NCI-H2171 (cell line): ENCODE results near the gene ADSL.

Experiments
- DNase-seq: peaks from one replicate; lab custom pipeline; 2025; lab: John Stamatoyannopoulos, UW

Gene ADSL

DNA sequence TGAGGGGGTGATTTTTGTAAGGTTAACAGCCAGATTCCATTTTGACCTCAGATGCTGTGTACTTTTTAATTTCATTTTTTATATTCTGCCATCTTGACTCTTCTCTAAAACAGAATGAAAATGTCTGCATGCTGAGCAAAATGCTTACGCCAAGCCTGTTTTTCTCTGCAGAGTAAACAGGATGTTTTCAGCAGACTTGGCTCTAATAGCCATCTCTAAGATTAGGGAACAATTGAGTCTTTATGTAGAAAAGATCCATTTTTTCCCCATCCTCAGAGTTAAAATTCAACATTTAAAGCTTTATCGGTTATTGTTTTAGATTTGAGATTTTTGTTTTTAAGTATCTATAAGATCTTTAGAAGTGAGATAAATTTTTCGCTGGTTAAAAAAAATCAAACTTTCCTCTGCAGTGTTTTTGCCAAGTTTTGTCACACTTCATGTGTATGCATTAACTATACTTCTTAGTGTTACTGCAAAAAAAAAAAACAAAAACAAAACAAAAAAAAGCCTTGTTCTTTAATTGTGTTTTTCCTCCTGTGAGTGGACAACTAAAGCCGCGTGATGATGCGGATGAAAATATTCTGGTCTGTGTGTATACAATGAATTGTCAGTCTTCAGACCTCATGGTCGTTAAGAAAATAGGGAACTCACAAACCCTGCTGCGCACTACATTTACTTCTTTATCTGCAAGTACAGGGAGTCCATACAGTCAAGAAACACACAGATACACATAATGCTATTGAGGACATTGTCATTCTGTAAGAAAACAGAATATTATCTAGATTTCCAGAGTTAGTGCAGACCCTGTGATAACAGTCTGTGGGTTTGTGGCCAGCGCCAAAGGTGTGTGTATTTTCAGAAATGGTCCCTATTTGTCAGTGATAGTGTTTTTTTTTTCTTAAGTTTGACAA, 17.5 kb upstream of the ADSL start:
- no peak for DNase-seq

DNA sequence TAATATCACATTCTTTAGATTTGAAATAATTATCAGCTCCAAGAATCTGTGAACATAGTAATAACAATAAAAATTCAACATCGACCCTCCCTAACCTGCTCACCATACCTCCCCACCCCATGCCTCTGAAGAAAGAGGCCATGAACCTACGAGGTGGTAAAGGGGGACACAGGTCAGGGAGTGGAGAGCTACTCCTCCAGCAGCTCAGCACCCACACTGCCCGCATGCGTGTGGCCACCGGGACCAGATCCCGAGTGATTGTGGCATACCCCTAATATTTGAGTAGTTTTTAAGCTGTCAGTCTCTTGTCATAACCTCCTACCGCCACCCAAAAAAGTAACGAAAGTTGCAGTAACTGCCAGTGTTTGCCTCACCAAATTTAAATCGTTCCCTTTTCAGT, 16.8 kb upstream of the ADSL start:
- DNase-seq: no peak

DNA sequence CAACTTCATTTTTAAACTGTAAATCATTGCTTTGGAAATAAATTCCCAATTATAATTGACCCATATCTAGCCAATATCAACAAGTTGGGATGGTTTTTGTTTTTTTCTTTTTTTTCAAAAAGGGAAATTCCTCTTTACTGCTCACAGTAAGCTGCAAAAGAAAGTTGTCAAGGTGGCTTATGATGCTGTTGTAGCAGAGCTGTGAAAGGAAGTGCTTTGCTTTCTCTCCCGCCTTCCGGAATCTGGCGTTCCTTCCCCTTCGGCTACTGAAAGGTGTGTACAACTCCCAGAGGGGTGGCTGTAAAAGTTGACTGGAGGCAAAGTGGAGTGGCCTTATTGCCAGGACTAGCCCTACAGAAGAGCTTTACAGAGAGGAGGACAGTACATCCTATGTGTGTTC, 16.2 kb upstream of the ADSL start:
- DNase-seq: no peak

DNA sequence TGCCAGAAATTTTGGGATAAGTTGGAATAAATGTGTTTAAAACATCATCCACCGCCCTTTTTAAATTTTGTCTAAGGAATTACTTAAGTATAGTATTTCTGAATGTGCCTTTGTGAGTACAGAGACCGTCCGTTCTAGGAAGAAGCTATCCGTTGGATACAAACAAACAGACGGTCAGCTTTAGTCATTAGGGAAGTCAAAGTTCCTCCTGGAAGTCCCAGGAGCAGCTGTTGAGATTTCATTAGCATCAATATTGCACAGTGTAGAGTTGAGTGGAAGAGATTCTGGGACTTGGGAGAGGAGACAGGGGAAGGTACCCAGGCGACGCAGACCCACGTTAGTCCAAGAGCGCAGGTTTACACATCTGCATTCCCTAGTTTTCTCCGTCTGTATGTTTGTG, 15.7 kb upstream of the ADSL start:
- no peak for DNase-seq

DNA sequence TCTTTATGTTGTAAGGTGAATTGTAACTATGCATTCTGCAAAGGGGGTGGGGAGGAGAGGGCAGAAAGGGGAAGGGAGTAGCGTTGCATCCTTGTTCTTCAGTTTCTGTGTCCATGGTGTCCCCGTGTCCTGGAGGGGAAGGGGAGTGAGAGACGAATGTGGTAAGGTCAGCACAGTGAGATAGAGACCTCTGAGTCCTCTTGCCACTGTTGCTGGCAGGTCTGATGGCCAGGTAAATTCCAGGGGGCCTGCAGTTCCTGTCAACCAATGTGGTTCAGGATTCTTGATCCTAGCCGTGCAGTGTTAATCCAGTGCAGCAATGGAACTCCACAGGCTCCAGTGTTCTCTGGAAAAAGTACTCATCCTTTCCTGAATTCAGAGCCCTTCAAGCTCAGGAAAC, 14.6 kb upstream of the ADSL start:
- no peak for DNase-seq

DNA sequence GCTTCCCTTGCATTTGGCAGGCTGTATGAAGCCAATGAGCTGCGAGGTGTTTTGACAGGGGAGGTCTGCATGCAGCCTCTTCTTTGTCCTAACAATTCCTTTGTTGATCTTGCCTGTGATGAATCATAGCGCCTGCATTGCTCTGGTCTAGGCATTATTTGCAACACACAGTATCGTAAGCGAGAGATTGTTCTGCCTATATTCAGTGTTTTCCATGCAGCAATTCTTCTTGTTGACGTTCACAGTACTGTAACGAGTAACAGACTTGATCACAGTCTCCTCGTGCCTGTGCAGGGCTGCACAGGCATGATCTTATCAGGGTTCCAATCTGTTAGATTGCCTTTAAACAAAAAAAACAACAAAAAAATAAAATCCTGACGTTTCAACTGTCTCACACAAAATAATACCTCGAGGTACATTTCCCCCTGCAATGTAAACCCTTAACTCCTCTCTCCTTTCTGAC, 13.9 kb upstream of the ADSL start:
- DNase-seq: no peak

DNA sequence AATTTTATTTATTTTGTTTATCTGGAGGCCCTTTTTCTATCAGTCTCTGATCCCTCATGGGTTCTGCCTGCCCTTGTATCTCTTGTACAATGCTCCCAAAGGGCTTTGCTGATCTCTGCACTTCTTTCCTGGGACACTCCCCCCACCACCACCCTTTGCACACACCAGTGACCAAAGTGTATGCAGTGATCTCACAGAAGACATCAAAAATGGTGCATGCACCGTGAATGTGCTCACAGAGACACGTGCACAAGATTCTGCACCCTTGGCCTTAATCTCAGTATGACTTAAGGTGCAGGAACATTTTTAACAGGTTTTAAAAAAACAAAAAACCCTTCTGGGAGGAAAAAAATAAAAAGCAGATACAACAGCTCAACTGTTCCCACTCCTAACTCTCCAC, 12.2 kb upstream of the ADSL start:
- DNase-seq: no peak

DNA sequence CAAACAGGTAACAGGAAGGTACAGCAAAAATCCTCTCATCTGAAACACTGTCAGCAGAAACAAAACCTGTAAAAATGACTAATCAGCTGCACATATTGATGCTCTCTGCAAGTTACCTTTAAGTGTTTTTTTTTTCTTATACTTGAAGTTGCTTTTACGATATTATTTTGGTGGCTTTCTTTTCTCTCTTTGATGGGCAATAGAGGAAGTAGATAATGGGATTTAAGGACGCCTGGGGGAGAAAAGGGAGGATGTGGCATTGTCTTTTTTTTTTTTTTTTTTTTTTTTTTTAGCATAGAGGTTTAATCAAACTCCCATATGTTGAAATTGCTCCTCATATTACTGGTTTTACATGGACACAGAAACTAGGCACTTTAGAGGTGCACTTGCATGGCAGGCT, 11.4 kb upstream of the ADSL start:
- DNase-seq: no peak

DNA sequence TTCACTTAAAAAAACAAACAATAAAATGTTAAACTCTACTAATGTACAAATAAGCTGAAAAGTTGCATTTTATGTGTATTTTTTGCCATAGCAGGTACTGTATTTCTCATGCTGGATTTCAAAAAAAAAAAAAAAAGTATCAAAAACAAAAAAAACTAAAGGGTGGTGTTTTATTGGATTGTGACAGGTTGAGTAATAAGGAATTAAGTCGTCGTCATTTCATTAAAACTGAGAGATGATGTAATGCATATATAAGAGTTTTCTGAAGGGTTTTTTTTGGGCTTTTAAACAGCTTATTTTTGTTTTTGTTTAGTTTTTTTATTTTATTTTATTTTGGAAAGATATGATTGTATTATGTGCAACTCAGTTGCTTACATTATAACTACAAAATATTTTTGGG, 10.9 kb upstream of the ADSL start:
- no peak for DNase-seq

DNA sequence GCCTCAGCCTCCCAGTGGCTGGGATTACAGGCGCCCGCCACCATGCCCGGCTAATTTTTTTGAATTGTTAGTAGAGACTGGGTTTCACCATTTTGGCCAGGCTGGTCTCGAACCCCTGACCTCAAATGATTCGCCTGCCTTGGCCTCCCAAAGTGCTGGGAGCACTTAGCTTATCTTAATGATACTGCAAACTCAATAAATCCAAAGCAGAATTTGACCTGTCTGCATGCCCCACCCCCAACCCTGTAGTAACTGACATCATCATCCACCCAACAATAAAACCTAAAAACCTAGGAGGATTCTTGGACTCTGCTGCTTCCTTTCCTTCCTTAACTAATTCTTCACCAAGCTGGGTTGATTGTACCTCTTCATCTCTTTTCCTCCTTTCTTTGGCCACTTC, 6.3 kb upstream of the ADSL start:
- no peak for DNase-seq

DNA sequence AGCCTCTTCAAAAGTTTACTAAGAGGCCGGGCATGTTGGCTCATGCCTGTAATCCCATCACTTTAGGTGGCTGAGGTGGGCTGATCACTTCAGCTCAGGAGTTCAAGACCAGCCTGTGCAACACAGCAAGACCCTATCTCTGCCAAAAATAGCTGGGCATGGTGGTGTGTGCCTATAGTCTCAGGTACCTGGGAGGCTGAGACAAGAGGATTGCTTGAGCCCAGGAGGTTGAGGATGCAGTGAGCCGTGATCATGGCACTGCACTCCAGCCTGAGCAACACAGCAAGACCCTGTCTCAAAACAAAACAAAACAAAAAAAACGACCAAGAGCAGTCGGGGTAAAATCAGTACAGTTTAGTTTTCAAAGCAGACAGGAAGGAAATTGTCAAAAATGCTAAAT, 4.7 kb upstream of the ADSL start:
- DNase-seq: no peak

DNA sequence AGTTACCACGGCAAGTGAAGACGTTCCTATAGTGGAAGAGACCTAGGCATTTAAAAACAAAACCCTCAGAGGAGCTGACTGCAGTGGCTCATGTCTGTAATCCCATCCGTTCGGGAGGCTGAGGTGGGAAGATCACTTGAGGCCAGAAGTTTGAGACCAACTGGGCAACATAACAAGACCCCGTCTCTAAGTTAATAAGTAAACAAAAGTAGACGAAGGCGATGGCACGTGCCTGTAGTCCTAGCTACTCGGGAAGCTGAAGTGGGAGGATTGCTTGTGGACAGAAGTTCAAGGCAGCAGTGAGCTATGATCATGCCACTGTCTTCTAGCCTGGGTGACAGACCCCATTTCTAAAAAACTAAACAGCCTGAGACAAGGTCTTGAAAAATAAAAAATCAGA, 3.8 kb upstream of the ADSL start:
- no peak for DNase-seq

DNA sequence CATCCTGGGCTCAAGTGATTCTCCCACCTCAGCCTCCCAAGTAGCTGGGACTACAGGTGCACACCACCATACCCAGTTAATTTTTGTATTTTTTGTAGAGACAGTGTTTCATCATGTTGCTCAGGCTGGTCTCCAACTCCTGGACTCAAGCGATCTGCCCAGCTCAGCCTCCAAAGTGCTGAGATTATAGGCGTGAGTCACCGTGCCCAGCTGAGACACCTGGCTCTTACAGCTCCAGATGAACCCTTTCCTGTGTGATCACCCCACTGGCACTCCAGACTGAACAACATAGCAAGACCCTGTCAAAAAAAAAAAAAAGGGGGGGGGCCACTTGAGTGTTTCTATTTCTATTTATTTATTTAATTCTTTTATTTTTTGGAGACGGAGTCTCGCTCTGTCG, 1.0 kb upstream of the ADSL start:
- no peak for DNase-seq

DNA sequence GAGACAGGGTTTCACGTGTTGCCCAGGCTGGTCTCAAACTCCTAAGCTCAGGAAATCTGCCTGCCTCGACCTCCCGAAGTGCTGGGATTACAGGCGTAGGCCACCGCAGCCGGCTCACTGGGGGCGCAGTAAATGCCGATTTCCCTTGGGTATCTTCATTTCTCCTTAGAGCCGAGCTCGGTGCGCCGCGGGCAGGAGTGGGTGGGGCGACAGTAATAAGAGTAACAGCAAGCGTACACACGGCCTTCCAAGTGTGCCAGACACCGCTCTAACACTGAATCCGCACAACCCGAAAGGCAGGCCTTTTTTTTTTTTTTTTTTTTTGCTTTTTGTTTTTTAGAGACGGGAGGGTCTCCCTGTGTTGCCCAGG, 500 bp upstream of the ADSL start:
- peak; percentile 66 for DNase-seq

DNA sequence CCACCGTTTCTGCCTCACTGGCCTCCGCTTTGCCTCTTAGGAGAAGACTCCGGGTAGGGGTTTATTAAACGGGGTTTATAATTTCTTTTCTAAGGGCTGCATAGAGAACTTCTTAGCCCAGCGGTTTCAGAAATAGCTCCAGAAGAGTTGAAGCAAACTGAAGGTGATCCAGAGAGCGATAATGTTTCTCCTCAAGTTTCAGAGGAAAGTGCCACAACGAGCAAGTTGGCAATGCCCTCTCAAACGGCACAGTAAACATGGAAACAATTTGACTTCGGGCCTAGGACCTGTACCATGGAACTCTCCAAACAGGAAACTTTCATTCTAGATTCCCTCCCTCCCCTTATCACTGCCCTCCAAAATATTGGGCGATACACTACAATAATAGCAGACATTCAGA, 1.0 kb downstream of the ADSL start:
- DNase-seq: no peak

DNA sequence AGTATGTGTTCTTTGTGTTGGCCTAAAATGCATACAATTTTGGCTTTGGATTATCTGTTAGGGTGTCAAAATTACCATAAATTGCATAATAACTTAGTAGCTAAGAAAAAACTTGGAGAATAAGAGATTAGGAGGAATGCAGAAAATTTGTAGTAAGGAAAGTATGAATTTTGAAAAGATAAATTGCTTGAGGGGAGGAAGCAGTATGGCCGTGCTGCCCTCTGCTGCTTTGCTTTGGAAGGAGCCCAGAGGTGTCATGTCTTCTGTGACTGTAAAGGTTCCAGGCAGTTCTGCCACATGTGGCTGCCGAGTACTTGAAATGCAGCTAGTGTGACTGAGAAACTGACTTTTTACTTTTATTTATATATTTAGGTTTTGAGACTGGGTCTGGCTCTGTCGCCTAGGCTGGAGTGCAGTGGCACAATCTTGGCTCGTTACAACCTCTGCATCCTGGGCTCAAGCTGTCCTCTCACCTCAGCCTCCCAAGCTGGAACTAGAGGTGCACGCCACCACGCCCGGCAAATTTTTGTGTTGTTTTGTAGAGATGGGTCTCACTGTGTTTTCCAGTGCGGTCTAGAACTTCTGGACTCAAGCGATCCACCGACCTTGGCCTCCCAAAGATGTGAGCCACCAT, 1.8 kb downstream of the ADSL start:
- peak; percentile 21 for DNase-seq

DNA sequence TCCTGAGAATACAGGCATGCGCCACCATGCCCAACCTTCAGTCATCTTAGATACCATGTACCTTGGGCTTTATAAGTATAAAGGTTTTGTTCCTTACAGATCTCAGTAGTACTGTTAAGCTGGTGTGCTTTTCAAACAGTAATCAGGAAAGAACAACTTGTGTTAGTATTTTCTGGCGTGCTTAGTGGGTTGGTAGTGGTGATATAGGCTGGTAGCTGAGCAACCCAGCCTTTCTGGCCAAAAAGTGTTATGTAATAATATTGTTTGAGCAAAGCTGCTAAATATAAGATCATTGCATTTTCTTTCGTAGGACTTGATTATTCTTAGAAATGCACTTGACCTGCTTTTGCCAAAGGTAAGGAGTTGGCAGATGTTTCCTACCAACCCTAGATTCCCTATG, 6.5 kb downstream of the ADSL start:
- DNase-seq: no peak

DNA sequence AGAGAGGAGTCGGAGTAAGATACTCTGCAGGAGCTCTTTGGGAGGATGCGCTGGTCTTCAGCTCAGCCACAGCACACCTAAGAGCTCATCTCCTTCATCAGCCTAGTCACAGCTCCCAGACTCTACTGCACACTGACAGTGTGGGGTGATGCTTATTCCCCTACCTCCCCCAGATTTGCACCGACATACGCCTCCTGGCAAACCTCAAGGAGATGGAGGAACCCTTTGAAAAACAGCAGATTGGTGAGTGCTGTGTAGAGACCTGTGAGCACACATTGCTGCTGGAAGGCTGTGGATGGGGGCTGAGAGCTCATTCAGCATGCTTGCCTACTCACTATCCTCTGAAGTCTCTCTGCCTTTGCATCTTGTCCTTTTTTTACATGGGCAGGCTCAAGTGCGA, 14.8 kb downstream of the ADSL start:
- no peak for DNase-seq

DNA sequence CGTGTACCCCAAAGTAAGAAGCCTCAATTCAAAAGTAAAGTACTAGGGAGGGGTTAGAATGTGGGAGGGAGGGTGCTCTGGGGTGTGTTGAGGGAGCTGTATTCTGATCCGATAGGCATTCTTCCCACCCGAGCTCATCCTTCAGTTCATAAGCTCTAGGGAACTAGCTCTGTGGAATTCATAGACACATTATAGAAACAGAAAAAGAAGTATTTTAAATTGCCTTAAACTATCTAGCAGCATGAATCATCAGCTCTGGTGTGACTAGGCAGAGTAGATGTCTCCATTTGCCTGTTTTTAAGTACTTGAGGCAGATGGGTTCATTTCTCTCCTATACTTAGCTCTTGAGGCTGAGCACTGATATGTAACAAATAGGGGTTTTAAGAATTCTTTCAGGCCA, 16.8 kb downstream of the ADSL start:
- no peak for DNase-seq

DNA sequence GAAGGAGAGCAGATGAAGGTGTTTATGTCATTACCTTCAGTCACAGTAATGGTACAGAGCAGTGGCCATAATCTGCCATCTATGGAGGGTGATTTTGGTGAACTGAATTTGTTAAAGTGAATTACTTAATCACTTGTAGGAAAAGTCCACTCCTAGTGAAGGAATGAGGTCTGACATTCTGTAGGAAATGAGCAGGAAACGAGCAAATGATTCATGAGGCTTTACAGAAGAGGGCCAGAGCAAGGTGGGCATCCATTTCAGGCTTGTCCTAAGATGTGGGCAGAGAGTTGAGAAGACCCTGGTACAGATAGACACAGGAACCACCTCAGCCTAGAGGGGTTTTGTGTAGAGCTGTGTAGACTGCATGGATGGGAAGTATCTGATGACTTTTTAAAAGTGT, 18.1 kb downstream of the ADSL start:
- no peak for DNase-seq

DNA sequence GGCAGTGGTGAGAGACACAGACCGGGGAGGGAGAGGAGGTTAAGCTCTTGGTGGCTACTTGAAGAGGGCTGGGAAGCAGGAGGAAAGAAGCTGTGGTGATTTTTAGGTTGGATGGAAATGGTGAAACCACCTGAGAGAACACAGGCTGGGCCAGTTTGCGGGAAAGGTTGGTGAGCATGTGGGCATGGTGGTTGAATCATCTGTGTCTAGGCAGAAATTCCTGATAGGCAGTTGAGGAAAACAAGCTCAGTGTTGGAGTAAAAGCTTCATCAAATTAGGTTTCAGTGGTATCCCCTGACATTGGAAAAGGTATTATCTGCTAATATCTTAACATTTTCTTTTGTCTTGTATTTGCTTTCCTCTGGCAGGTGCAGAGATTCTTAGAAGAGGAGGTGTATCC, 19.8 kb downstream of the ADSL start:
- no peak for DNase-seq

DNA sequence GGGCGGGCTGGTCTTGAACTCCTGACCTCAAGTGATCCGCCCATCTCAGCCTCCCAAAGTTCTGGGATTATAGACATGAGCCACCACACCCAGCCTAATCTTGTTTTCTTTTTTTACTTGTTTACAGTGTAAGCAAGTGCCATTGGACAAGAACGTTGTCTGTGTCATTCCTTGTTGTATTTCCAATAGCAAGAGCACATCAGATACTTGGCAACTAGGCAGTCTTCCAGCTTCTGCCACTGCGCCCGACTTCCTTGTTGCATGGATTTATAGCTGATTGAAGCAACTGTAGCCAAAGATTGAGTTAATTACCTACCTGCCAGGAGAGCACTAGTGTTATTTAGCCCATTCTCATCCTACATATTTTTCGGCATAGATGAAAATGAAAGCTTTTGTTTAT, 21.0 kb downstream of the ADSL start:
- no peak for DNase-seq

DNA sequence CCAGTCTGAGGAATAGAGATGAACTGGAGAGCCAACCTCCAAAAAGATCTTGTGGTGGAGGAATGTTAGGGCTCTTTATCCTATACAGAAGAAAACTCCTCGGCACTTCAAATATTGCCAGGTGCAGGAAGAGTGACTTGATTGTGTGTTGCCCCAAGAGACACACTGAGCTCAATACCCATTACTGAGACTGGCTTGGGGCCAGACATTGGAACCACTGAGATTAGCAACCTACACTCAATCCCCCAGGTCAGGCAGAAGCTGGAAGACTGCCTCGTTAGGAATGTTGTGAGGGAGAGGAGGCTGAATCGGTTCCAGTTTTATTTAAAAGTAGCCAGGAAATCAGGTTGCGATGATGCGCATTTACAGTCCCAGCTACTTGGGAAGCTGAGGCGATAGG, 21.7 kb downstream of the ADSL start:
- peak; percentile 4 for DNase-seq

DNA sequence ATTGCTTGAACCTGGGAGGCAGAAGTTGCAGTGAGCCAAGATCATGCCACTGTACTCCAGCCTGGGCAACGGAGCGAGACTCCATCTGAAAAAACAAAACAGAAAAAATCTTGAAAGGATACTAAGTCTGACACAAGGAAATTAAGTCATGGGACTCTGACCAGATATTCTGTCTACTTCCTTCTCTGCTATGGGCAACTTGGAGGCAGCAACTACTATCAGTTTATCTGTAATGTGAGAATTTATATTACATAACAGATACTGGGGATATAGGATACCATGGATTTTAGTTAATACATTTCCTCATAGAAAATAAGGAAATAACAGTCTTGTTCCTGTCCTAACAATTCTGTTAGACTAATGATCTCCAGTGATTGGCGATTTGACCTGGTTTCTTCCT, 22.5 kb downstream of the ADSL start:
- DNase-seq: no peak
